ENCODE data around the gene TBC1D26.
"Not testable (repeated sequence)": the region's sequence is repeated elsewhere in the genome, so short reads cannot be mapped to it uniquely, and the experiment has no call there.

The TBC1D26 gene

DNA sequence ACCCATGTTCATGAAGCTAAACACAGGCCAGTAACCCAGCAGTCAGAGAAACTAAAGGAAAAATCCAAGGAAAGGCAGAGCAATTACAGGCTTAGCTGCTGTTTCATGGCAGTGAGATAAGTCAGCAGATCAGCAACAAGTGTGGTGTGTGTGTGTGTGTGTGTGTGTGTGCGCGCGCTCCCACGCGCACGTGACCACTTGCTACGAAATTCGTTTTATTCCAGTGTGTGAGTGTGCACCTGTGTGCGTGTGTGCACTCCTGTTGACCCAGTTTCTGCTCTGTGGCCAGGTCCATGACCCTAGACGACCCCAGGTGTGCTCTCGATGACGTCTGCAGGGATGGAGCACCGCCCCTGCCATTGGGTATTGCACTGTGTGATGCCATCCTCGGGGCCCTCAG is 1.5 kb upstream of the TBC1D26 start:
- not testable (repeated sequence) for H3K27ac ChIP-seq (ENCODE audit: low read length); H3K4me1 ChIP-seq (ENCODE audit: control insufficient read depth in 1 of 2, insufficient read depth in 2 of 2, low read length in 2 of 2); H3K27me3 ChIP-seq (ENCODE audit: low read depth, low read length); H3K36me3 ChIP-seq (ENCODE audit: control insufficient read depth in 1 of 2, insufficient read depth in 2 of 2, low read length in 2 of 2); H3K4me3 ChIP-seq (ENCODE audit: low read depth in 1 of 2, low read length in 2 of 2); H3K9me3 ChIP-seq (ENCODE audit: control insufficient read depth in 1 of 2, low read length in 2 of 2)

DNA sequence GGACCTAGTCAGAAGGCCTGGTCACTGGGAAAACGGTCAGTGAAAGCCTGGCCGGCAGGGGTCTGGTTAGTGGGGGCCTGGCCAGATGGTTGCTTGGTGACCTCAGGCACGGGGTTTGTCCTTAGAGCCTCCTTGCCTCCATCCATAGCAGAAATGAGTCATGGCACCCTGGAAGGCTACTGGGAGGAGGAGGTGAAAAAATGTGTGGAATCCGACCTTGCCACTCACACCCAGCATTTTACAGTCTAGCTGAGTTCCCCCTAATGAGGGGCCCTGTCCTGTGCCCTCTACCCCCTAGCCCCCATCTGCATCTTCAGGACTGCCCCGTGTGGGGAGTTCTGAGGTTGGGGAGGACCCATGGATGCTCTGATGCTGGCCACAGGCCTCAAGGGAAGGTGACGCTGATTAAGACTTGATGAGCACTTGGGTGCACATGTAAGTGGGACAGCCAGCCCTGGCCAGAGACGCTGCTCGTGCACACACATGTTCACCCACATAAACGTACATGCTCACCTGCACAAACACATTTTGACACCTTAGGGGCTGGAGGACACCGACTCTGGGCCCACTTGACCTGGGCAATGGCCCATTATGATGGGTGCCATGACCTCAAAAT is 1.2 kb downstream of the TBC1D26 start:
- not testable (repeated sequence) for H3K4me1 ChIP-seq (ENCODE audit: control insufficient read depth in 1 of 2, insufficient read depth in 2 of 2, low read length in 2 of 2); H3K4me3 ChIP-seq (ENCODE audit: low read depth in 1 of 2, low read length in 2 of 2); H3K36me3 ChIP-seq (ENCODE audit: control insufficient read depth in 1 of 2, insufficient read depth in 2 of 2, low read length in 2 of 2); H3K27ac ChIP-seq (ENCODE audit: low read length); H3K9me3 ChIP-seq (ENCODE audit: control insufficient read depth in 1 of 2, low read length in 2 of 2); H3K27me3 ChIP-seq (ENCODE audit: low read depth, low read length)

DNA sequence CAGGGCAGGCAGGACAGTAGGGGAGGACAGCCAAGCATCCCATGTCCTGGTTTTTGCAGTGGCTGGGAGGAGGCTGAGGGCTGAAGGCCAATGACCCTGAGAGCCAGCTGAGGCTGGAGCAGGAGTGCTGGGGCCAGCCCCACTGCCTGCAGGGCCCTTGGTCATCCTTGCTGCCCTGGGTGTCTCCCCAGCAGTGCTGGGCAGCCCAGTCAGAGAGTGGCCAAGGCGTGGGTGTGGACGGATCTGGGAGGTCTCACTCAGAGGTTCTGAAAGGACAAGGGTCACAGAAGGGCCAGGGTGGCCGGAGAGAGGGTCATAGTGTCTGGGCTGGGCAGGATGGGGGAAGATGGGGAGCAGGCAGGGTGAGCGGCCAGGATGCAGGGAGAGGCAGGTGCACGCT is 4.5 kb downstream of the TBC1D26 start:
- H3K27ac ChIP-seq (ENCODE audit: low read length); H3K4me1 ChIP-seq (ENCODE audit: control insufficient read depth in 1 of 2, insufficient read depth in 2 of 2, low read length in 2 of 2); H3K9me3 ChIP-seq (ENCODE audit: control insufficient read depth in 1 of 2, low read length in 2 of 2); H3K4me3 ChIP-seq (ENCODE audit: low read depth in 1 of 2, low read length in 2 of 2); H3K36me3 ChIP-seq (ENCODE audit: control insufficient read depth in 1 of 2, insufficient read depth in 2 of 2, low read length in 2 of 2); H3K27me3 ChIP-seq (ENCODE audit: low read depth, low read length): not testable (repeated sequence)

DNA sequence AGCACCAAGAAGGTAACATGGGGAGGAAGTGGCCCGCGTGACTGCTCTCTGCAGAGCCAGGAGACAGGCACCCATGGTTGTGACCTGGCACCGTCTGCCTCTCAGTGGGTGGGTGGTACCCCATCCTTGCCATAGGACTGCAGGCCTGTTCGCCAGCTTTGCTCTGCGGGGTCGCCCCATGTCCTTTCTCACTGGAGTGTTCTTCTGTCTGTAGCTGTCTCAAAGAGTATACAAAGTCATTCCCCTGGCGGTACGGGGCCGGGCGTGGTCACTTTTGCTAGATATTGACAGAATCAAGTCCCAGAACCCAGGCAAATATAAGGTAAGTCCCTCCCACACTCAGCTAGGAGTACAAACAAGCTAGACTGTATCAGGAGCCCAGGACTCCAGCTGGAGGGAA is 6.0 kb downstream of the TBC1D26 start:
- Histone ChIP-seq H3K36me3 (ENCODE audit: control insufficient read depth in 1 of 2, insufficient read depth in 2 of 2, low read length in 2 of 2) (no peaks in the 10 kb centered on the region), H3K4me3 (ENCODE audit: low read depth in 1 of 2, low read length in 2 of 2) (no peak overlapping the region), H3K27me3 (ENCODE audit: low read depth, low read length) (no peaks in the 10 kb centered on the region), H3K27ac (ENCODE audit: low read length) (no peak overlapping the region), H3K4me1 (ENCODE audit: control insufficient read depth in 1 of 2, insufficient read depth in 2 of 2, low read length in 2 of 2) (no peaks in the 10 kb centered on the region), H3K9me3 (ENCODE audit: control insufficient read depth in 1 of 2, low read length in 2 of 2) (no peaks in the 10 kb centered on the region)

DNA sequence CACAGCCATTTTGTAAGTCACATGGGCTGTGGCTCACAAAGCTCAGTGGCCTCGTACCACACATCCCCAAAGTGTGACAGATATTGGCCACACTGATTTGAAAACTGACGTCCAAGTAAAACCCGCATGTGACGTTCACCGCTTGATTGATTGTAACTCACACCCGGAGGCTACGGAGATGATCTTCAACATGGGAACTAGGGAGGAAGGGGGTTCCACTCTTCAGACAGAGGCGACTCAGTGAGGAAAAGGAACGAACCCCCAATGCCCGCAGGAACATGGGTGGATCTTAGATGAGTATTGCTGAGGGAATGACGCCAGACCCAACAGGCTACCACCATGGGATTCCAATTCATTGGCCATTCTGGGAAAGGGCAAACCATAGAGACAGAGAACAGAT is 7.2 kb downstream of the TBC1D26 start:
- not testable (repeated sequence) for H3K27ac ChIP-seq (ENCODE audit: low read length); H3K4me3 ChIP-seq (ENCODE audit: low read depth in 1 of 2, low read length in 2 of 2); H3K9me3 ChIP-seq (ENCODE audit: control insufficient read depth in 1 of 2, low read length in 2 of 2); H3K36me3 ChIP-seq (ENCODE audit: control insufficient read depth in 1 of 2, insufficient read depth in 2 of 2, low read length in 2 of 2); H3K4me1 ChIP-seq (ENCODE audit: control insufficient read depth in 1 of 2, insufficient read depth in 2 of 2, low read length in 2 of 2); H3K27me3 ChIP-seq (ENCODE audit: low read depth, low read length)

DNA sequence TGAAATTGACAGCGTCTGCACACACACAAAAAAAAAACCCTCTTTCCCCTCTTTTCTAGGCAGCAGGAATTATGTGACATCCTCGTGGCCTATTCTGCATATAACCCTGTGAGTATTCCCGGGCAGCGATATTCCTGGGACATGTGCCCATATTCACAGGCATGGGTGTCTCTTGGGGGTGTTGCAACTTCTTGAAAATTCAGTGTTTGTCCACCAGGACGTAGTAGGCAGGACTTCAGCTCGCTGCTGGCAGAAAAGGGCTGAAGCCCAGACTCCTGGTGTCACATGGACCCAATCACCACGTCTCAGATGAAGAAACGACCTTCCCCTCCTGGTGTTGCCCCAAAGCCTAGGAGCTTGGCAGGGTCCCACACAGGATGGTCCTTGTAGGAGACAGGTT is 8.0 kb downstream of the TBC1D26 start:
- H3K9me3 ChIP-seq (ENCODE audit: control insufficient read depth in 1 of 2, low read length in 2 of 2); H3K27me3 ChIP-seq (ENCODE audit: low read depth, low read length); H3K36me3 ChIP-seq (ENCODE audit: control insufficient read depth in 1 of 2, insufficient read depth in 2 of 2, low read length in 2 of 2); H3K4me3 ChIP-seq (ENCODE audit: low read depth in 1 of 2, low read length in 2 of 2); H3K4me1 ChIP-seq (ENCODE audit: control insufficient read depth in 1 of 2, insufficient read depth in 2 of 2, low read length in 2 of 2); H3K27ac ChIP-seq (ENCODE audit: low read length): not testable (repeated sequence)

DNA sequence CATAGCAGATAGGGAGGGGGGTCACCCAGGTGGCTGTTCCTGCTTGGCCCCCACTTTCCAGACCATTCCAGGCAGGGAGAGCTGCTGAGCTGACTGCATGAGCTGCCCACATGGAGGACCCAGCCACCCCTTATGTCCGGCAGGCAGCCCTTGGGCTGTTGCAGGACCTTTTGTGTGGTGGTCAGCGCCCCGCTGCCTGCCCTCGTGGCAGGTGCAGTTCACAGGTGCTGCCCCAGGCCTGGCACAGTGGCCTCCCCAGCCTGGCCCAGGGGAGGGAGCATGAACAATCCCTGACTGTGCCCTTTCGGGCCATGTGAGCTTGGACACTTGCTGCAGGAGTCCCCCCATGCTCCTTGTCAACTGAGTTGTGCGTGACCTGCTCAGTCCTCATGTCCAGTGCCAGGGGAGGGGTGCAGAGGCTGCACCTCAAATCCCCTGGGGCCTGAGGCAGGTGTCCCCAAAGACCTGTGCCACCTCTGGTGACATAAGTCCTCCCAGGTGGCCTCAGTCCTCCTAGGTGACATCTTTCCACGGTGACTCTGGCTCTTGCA is 8.6 kb downstream of the TBC1D26 start:
- Histone ChIP-seq H3K9me3 (ENCODE audit: control insufficient read depth in 1 of 2, low read length in 2 of 2) (no peaks in the 10 kb centered on the region), H3K4me3 (ENCODE audit: low read depth in 1 of 2, low read length in 2 of 2) (no peak overlapping the region), H3K4me1 (ENCODE audit: control insufficient read depth in 1 of 2, insufficient read depth in 2 of 2, low read length in 2 of 2) (no peaks in the 10 kb centered on the region), H3K27ac (ENCODE audit: low read length) (no peak overlapping the region), H3K36me3 (ENCODE audit: control insufficient read depth in 1 of 2, insufficient read depth in 2 of 2, low read length in 2 of 2) (no peaks in the 10 kb centered on the region), H3K27me3 (ENCODE audit: low read depth, low read length) (no peaks in the 10 kb centered on the region)

DNA sequence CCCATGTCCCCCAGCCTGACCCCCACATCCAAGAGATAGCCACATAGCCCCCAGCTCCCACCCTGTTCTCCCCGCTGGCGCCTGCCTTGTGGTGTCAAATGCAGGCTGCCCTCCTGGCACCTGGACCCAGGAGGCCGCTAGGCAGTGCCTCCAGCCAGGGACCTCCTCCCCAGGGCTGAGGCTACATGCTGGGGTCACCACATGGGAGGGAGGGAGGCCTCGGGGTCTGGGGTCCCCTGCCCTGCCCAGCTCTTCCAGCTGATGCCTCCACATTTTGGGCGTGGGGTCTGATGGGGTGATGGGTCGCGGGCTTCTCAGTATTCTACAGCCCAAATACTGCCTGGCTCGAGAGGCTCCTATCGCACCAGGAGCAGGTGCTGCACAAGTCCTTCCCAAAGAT is 9.5 kb downstream of the TBC1D26 start:
- H3K27me3 ChIP-seq (ENCODE audit: low read depth, low read length) = no peaks in the 10 kb centered on the region
- no peak overlapping the region for H3K27ac ChIP-seq (ENCODE audit: low read length)
- H3K9me3 ChIP-seq (ENCODE audit: control insufficient read depth in 1 of 2, low read length in 2 of 2) = no peaks in the 10 kb centered on the region
- no peaks in the 10 kb centered on the region for H3K4me1 ChIP-seq (ENCODE audit: control insufficient read depth in 1 of 2, insufficient read depth in 2 of 2, low read length in 2 of 2)
- no peak overlapping the region for H3K4me3 ChIP-seq (ENCODE audit: low read depth in 1 of 2, low read length in 2 of 2)
- H3K36me3 ChIP-seq (ENCODE audit: control insufficient read depth in 1 of 2, insufficient read depth in 2 of 2, low read length in 2 of 2) = no peaks in the 10 kb centered on the region

DNA sequence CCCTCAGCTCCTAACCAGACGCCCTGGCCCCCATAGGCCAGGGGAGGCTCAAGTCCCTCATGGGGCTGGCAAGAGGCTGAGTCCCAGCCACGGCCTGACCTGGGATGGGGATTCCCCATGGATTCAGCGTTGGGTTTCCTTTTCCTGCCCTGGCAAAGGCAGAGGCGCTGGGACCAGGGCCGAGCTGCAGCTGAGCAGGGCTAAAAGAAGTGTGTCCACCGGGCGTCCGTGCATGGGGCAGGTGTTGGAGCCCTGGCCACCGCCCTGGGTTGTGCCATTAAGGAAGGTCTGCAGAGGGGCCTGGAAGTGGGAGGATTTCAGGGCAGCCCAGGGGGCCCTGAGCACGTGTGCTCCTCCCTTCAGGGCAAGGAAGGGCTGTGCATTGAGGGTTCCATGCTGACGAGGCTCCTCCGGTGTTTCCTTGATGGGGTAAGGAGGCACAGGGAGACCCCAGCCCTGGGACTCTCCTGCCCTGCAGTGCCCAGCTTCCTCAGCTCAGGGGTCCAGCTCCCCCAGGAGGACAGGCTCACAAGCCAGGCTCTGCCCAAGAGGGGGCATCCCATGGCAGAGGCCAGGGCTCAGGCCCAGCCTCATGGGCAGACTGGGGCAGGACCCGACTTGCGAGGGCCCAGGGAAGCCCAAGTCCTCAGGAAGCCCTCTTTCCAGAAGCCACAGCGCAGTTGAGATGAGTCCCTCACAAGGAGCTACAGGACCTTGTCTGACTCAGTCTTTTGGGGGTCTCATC is 10.1 kb downstream of the TBC1D26 start:
- Histone ChIP-seq H3K36me3 (ENCODE audit: control insufficient read depth in 1 of 2, insufficient read depth in 2 of 2, low read length in 2 of 2) (no peaks in the 10 kb centered on the region), H3K4me1 (ENCODE audit: control insufficient read depth in 1 of 2, insufficient read depth in 2 of 2, low read length in 2 of 2) (no peaks in the 10 kb centered on the region), H3K9me3 (ENCODE audit: control insufficient read depth in 1 of 2, low read length in 2 of 2) (no peaks in the 10 kb centered on the region), H3K4me3 (ENCODE audit: low read depth in 1 of 2, low read length in 2 of 2) (no peak overlapping the region), H3K27ac (ENCODE audit: low read length) (no peak overlapping the region), H3K27me3 (ENCODE audit: low read depth, low read length) (no peaks in the 10 kb centered on the region)

DNA sequence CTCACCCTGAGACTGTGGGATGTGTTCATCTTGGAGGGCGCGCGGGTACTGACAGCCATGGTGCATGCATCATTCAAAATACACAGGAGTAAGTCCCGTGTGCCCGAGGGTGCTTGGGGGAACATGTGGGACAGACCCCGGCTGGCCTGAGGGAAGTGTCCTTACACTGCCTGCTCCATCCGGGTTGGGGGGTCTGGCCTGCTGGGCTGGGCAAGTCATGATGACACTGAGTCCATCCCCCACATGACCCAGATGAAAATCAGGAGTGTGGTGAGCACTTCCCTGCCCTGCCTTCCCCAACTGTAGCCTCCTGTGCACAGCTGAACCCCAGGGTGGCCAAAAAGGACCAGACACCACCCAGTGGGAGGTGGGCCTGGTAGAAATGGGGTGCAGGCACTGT is 10.8 kb downstream of the TBC1D26 start:
- Histone ChIP-seq H3K9me3 (ENCODE audit: control insufficient read depth in 1 of 2, low read length in 2 of 2) (no peaks in the 10 kb centered on the region), H3K4me1 (ENCODE audit: control insufficient read depth in 1 of 2, insufficient read depth in 2 of 2, low read length in 2 of 2) (no peaks in the 10 kb centered on the region), H3K27ac (ENCODE audit: low read length) (no peak overlapping the region), H3K4me3 (ENCODE audit: low read depth in 1 of 2, low read length in 2 of 2) (no peak overlapping the region), H3K36me3 (ENCODE audit: control insufficient read depth in 1 of 2, insufficient read depth in 2 of 2, low read length in 2 of 2) (no peaks in the 10 kb centered on the region), H3K27me3 (ENCODE audit: low read depth, low read length) (no peaks in the 10 kb centered on the region)

DNA sequence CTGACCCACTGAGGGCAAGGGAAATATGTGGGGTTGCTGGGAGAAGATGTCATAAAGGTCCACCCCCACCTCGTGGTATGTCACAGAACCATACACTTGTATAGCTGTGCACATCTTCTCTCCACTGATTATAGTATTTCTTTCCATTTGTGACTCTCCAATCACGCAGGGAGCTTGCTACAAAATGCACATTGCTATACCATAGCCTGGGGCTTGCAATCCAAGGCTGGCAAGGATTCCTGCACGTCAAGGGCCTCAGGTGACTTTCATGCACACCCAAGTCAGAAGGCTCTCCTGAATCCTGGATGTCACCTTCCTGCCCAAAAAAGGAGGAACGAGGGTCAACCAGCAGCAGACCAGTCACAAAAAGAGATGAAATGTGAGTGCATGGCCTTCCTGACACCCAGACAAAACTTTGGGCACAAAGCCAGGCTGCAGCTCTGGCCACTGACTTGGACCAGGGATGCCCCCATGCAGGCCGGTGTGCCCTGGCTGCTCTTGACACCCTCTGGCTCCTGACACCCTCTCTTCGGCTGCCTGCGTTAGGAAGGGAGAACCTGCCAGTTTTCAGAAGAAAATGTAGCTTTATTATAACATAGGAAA is 12.1 kb downstream of the TBC1D26 start:
- H3K27ac ChIP-seq (ENCODE audit: low read length) = no peak overlapping the region
- H3K4me3 ChIP-seq (ENCODE audit: low read depth in 1 of 2, low read length in 2 of 2) = no peak overlapping the region
- H3K4me1 ChIP-seq (ENCODE audit: control insufficient read depth in 1 of 2, insufficient read depth in 2 of 2, low read length in 2 of 2) = no peaks in the 10 kb centered on the region
- H3K9me3 ChIP-seq (ENCODE audit: control insufficient read depth in 1 of 2, low read length in 2 of 2) = no peaks in the 10 kb centered on the region
- H3K27me3 ChIP-seq (ENCODE audit: low read depth, low read length) = no peaks in the 10 kb centered on the region
- H3K36me3 ChIP-seq (ENCODE audit: control insufficient read depth in 1 of 2, insufficient read depth in 2 of 2, low read length in 2 of 2) = no peaks in the 10 kb centered on the region
